Inflammatory macrophage treated with lipopolysaccharide for 4 hours (primary cell): Measurements from ENCODE around the gene SFMBT2.
A peak's percentile ranks its signal among the peaks of the same experiment; 100 is the strongest.
"Not testable (repeated sequence)": the region's sequence is repeated elsewhere in the genome, so short reads cannot be mapped to it uniquely, and the experiment has no call there.

Experiments used
- DNase-seq: peaks from one replicate; pipeline ENCODE4 v3.0.0-alpha.2; 2020

The SFMBT2 gene

GRCh38 chr10:7258948-7259523, 151.8 kb downstream of the SFMBT2 start:
- no peak for DNase-seq

GRCh38 chr10:7255517-7255916, 155.3 kb downstream of the SFMBT2 start:
- DNase-seq, result peak; percentile 49

GRCh38 chr10:7251696-7252465, 159.0 kb downstream of the SFMBT2 start:
- DNase-seq, result no peak

GRCh38 chr10:7250236-7250635, 160.6 kb downstream of the SFMBT2 start:
- no peak for DNase-seq

GRCh38 chr10:7248585-7249164, 162.2 kb downstream of the SFMBT2 start:
- no peak for DNase-seq

GRCh38 chr10:7248148-7248547, 162.7 kb downstream of the SFMBT2 start:
- DNase-seq, result no peak

GRCh38 chr10:7245505-7245904, 165.3 kb downstream of the SFMBT2 start:
- no peak for DNase-seq

GRCh38 chr10:7243873-7244272, 167.0 kb downstream of the SFMBT2 start:
- peak; percentile 65 for DNase-seq

GRCh38 chr10:7243139-7243538, 167.7 kb downstream of the SFMBT2 start:
- no peak for DNase-seq

- DNase-seq, result no peak
Measured at GRCh38 chr10:7239312-7239985, 171.4 kb downstream of the SFMBT2 start.

GRCh38 chr10:7235376-7235775, 175.5 kb downstream of the SFMBT2 start:
- DNase-seq, result no peak

- DNase-seq, result no peak
Measured at GRCh38 chr10:7234109-7234508, 176.7 kb downstream of the SFMBT2 start.

- DNase-seq, result peak; percentile 36
Measured at GRCh38 chr10:7233259-7233991, 177.4 kb downstream of the SFMBT2 start.

- no peak for DNase-seq
Measured at GRCh38 chr10:7231509-7232414, 179.1 kb downstream of the SFMBT2 start.

GRCh38 chr10:7230951-7231350, 179.9 kb downstream of the SFMBT2 start:
- DNase-seq, result no peak

- no peak for DNase-seq
Measured at GRCh38 chr10:7230036-7230435, 180.8 kb downstream of the SFMBT2 start.

GRCh38 chr10:7225133-7225532, 185.7 kb downstream of the SFMBT2 start:
- no peak for DNase-seq

- no peak for DNase-seq
Measured at GRCh38 chr10:7218968-7219367, 191.9 kb downstream of the SFMBT2 start.

- DNase-seq, result not testable (repeated sequence)
Measured at GRCh38 chr10:7212696-7213095, 198.1 kb downstream of the SFMBT2 start.

GRCh38 chr10:7211857-7212577, 198.8 kb downstream of the SFMBT2 start:
- DNase-seq, result no peak

- DNase-seq, result no peak
Measured at GRCh38 chr10:7210516-7210915, 200.3 kb downstream of the SFMBT2 start.
